Measurements from ENCODE around the gene C1orf159.
A peak's percentile ranks its signal among the peaks of the same experiment; 100 is the strongest.
"Not testable (repeated sequence)": the region's sequence is repeated elsewhere in the genome, so short reads cannot be mapped to it uniquely, and the experiment has no call there.

The C1orf159 gene

DNA sequence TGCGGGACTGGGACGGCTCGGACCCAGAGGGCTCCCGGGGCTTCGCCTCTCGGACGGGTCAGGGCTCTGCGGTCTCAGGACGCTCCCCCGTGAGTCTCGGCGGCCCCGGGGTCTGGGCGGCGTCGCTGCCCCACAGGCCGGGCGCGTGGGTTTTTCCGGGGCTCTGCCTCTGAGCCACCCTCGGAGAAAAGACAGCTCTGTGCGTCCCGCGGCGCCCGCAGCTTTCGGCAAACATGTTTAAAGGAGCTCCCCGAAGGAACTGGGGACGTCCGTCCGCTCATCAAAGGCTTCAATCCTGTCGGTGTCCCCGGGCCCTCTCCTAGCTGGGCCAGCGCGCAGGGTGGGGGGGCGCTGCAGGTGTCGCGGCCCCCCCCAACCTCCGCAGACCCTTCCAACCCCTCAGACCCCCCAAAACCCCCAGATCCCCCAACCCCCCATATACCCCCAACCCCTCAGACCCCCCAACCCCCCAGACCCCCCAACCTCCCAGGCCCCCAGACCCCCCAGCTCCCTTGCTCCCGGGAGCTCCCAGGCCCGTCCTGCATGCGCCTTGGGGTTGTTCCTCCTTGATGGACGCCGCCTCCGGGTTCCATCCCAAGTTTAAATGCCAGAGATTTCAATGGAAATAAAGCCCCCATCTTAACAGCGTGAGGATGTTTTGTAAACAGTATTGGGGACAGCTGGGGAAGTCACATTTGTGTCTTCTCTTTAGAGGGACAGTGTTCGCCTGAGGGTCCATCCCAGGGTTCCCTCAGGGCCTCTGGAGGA lies 996 bp upstream of the C1orf159 start:
- peak in 1 of 2 donors; percentile 28 for DNase-seq

- no peak for DNase-seq
These were observed 628 bp downstream of the C1orf159 start for GRCh38 chr1:1115136-1115785.

DNA sequence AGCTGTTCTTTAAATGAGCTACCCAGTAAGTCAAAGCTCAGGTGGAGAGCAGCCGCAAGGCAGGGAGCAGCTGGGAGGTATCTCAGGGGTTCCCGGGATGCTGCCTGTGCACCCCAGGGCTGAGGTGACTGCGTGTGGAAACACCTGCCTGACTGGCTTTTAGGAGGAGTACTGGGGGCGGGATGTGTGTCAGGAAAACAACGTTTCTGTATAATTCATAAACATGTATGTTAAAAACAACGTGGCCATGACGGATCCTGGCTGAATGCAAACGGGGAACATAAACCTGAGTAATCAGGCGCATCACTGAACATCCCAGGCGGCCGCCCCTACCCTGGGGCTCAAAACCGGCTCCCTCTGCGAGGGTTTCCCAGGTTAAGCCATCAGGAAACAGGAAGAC lies 1.5 kb downstream of the C1orf159 start:
- no peak for DNase-seq

DNA sequence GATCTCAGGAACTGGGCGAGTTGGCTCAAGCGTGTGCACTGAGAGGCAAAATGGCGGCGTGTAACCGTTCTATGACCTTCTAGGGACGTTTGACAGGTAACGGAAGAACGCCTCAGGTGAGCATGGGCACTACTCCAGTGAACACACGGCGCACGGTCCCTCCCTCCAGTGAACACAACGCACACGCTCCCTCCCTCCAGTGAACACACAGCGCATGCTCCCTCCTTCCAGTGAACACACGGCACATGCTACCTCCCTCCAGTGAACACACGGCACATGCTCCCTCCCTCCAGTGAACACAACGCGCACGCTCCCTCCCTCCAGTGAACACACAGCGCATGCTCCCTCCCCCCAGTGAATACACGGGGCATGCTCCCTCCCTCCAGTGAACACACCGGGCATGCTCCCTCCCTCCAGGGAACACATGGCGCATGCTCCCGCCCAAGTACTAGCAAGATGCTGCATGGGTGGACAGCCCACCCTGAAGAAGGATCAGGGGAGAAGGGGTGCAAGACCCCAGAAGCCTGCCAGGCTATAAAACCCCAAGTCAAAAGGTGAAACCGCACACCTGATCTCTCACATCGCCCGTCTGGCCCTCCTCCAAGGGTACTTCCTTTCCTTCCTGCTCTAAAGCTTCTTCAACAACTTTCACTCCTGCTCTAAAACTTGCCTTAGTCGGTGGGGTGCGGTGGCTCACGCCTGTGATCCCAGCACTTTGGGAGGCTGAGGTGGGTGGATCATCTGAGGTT lies 3.5 kb downstream of the C1orf159 start:
- no peak for DNase-seq

GRCh38 chr1:1111516-1112236 lies 4.2 kb downstream of the C1orf159 start:
- no peak for DNase-seq

DNA sequence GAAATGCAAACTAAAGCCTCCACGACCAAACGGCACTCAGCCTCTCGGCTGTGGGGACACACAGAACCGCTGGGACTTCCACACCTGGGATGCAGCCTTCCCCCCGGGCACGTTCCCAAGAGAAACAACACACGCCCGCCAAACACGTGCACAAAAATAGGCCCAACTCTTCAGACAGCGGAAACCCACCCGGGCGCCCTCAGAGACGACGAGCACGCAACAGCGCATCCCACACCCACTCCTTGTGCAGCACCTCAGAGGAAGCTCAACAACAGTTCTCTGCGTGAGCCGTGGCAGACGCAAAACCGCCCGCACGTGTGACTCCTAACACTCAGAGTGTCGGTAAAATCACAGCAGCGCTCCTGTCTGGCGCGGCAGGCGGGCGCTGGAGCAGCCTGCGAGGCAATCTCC lies 5.3 kb downstream of the C1orf159 start:
- DNase-seq: no peak

GRCh38 chr1:1109743-1110142 lies 6.1 kb downstream of the C1orf159 start:
- DNase-seq: no peak

DNA sequence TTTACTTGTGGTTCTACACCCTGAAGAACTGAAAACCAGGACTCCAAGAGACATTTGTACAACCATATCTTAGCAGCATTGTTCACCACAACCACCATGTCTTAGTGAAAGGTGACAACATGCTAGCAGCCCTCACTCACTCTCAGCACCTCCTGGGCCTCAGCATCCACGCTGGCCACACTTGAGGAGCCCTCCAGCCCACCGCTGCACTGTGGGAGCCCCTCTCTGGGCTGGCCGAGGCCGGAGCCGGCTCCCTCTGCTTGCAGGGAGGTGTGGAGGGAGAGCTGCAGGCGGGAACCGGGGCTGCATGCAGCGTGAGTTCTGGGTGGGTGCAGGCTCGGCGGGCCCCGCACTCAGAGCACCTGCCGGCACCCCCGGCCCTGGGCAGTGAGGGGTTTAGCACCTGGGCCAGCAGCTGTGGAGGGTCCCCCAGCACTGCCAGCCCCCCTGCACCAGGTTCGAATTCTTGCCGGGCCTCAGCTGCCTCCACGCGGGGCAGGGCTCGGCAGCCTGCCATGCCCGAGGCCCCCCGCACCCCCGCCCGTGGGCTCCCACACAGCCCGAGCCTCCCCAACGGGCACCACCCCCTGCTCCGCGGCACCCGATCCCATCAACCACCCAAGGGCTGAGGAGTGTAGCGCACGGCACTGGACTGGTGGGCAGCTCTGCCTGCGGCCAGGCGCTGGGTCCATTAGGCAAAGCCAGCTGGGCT lies 9.2 kb downstream of the C1orf159 start:
- DNase-seq: no peak

DNA sequence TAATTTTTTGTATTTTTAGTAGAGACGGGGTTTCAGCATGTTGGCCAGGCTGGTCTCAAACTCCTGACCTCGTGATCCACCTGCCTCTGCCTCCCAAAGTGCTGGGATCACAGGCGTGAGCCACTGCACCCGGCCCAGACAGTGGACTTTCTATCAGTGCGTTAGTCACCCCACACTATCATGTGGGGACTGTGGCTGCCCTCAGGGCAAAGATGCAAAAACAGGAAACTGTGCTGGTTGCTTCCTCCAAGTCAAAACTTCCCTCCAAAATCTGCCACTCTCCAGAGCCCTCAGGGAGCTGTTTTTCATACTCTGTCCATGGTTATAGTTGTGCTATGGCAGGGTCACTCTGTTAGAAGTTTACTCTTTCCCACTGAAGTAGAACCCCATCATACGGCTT lies 11.7 kb downstream of the C1orf159 start:
- not testable (repeated sequence) for DNase-seq

DNA sequence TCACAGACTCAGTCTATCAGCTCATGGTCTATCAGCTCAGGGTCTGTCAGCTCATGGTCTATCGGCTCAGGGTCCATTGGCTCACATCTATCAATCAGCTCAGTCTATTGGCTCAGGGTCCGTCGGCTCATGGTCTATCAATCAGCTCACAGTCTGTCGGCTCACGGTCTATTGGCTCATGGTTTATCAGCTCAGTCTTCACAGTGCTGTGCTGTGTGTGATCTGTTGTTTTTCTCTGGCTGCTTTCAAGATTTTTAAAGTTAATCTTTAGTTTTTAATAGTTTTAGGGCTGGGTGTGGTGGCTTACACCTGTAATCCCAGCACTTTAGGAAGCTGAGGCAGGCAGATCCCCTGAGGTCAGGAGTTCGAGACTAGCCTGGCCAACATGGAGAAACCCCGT lies 14.4 kb downstream of the C1orf159 start:
- no peak for DNase-seq

- DNase-seq: no peak
These were observed 15.6 kb downstream of the C1orf159 start for GRCh38 chr1:1100296-1100695.

- no peak for DNase-seq
These were observed 16.2 kb downstream of the C1orf159 start for GRCh38 chr1:1099506-1100183.

DNA sequence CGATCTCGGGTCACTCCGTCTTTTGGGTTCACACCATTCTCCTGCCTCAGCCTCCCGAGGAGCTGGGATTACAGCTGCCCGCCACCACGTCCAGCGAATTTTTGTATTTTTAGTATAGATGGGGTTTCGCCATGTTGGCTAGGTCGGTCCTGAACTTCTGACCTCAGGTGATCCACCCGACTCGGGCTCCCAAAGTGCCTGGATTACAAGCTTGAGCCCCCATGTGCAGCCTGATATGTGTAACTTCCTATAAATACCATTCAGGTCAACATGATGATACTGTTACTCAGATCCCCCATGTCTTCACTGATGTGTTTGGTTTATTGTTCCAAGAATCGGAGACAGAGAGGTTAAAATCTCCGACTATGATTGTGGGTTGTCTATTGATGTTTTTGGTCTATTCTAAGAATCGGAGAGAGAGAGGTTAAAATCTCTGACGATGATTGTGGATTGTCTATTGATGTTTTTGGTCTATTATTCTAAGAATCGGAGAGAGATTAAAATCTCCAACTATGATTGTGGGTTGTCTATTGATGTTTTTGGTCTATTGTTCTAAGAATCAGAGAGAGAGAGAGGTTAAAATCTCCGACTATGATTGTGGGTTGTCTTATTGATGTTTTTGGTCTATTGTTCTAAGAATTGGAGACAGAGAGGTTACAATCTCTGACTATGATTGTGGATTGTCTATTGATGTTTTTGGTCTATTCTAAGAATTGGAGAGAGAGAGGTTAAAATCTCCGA lies 17.0 kb downstream of the C1orf159 start:
- peak in 1 of 2 donors; percentile 68 for DNase-seq

- DNase-seq: not testable (repeated sequence)
These were observed 19.8 kb downstream of the C1orf159 start for GRCh38 chr1:1096136-1096535.

- DNase-seq: no peak
These were observed 20.9 kb downstream of the C1orf159 start for GRCh38 chr1:1094981-1095380.

DNA sequence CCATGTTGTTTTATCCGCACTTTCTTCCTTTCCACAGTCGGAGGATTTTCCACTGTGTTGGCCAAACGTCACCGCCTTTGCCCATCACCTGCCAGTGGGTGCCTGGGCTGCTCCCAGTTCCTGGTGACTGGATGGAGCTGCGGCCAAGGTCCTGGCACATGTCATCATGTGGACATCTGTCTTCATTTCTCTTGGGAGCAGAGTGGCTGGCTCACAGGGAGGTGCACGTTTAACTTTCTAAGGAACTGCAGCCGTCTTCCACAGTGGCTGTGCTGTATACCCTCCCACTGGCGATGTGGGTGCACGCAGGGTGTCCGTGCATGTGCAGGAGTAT lies 22.3 kb downstream of the C1orf159 start:
- DNase-seq: no peak

- DNase-seq: no peak
These were observed 22.8 kb downstream of the C1orf159 start for GRCh38 chr1:1092894-1093609.

- no peak for DNase-seq
These were observed 23.6 kb downstream of the C1orf159 start for GRCh38 chr1:1092149-1092855.

DNA sequence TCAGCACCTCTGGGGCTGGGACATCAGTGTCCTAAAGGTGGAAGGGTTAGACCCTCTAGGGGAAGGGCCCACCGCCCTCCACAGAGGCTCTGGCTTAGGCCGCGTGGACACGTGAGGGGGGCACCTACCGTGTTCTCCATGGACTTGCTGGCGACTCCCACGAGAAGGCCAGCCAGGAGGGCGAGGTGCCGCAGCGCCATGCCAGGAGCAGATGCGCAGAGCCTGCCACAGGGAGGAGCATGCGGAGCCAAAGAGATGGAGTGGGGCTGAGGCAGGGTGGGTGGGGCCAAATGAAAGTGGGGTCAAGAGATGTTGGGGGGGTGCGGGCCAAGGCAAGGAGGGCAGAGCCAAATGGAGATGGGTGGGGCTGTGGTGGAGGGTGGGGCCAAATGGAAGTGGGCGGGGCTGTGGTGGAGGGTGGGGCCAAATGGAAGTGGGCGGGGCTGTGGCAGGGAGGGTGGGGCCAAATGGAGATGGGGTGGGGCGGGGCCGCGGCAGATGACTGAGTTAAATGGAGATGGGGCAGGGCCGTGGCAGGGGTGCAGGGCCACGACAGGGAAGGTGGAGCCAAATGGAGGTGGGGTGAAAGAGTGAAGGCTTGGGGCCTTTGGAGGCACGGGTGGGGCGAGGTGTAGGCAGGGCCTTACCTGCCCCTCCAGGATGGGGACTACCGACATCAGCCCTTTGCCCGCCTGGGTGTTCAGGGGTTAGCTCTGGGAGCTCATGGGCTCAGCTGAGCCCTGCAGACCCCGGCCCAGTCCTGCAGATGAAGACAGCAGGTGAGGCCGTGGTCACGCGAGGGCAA lies 24.3 kb downstream of the C1orf159 start:
- DNase-seq: no peak
